Stimulated activated CD4-positive, alpha-beta T cell treated with anti-CD3 and anti-CD28 coated beads, TNF-alpha, amount 100 ng/mL, for 48 hours (primary cell): ENCODE measurements around the gene SPRR3.

ENCODE experiments used
- DNase-seq, 3 donors: peaks; one replicate each; pipeline ENCODE4 v3.0.0-alpha.2; 2020; ENCODE audit warnings: low read depth in 3 of 3

SPRR3 gene

GRCh38 chr1:153049211-153049610, 47.7 kb downstream of the SPRR3 start:
- no peak for DNase-seq
